ENCODE measurements around the gene HINT2. TPM values are rescaled to one million over a fixed set of nuclear protein-coding genes. Genes with fewer than 3 reads are reported as not detected.
A peak's percentile ranks its signal among the peaks of the same experiment; 100 is the strongest.

Gene HINT2
- 13.8 and 27.4 TPM in 2 replicates for total RNA-seq

DNA sequence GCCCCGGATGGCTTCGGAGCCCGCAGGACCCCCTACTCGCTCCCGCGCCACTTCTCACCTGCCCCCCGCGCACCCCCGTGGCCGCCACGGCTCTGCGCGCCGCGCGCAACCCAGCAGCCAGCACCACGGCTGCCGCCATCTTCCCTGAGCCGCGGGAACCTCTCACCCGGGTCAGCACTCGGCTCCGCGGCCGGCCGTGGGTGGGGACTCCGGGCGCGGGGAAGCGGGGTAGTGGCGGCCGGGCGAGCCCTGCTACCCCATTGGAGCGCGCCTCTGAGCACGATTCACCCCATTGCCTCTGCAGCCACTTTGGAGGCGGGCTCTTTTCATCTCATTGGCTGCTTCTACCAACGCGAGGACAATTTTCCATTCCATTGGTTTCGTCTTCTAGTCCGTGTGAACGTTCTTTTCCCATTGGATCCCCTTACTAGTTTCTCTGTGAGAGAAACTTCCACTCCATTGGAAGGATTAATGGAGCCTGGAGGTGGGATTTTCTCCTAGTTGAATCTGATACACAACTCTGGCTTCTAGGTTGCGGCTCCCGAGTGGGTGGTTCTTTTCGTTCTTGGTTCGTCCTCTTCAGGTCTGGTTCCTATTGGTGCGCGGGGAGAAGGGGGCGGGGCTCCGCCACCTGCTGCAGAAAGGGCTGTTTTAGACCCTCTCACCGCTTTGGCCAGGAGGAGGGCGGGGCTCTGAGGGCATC, at the start of gene HINT2:
Gene HINT2 (minus strand): TSS at position 202 of the 703 bp plus-strand sequence. CDS start 63 bp downstream, at position 139.
- DNase-seq (ENCODE audit: low read depth): peak; percentile 99
- no peak for TF ChIP-seq CTCF (IDR thresholded peaks at IDR 0.05; ENCODE audit: insufficient read depth, low read depth, low read length)
- H3K4me3 ChIP-seq (ENCODE audit: low read depth, low read length): peak within 1 kb of the TSS; percentile 86

- DNase-seq (ENCODE audit: low read depth): no peak
- no peak for TF ChIP-seq CTCF (IDR thresholded peaks at IDR 0.05; ENCODE audit: insufficient read depth, low read depth, low read length)
- H3K4me3 ChIP-seq (ENCODE audit: low read depth, low read length): no peak overlapping the region
Measured at GRCh38 chr9:35863583-35863982, 48.7 kb upstream of the HINT2 start.

- DNase-seq (ENCODE audit: low read depth): no peak
- H3K4me3 ChIP-seq (ENCODE audit: low read depth, low read length): no peak overlapping the region
- TF ChIP-seq CTCF (IDR thresholded peaks at IDR 0.05; ENCODE audit: insufficient read depth, low read depth, low read length): no peak
Measured at GRCh38 chr9:35862328-35862727, 47.5 kb upstream of the HINT2 start.

DNA sequence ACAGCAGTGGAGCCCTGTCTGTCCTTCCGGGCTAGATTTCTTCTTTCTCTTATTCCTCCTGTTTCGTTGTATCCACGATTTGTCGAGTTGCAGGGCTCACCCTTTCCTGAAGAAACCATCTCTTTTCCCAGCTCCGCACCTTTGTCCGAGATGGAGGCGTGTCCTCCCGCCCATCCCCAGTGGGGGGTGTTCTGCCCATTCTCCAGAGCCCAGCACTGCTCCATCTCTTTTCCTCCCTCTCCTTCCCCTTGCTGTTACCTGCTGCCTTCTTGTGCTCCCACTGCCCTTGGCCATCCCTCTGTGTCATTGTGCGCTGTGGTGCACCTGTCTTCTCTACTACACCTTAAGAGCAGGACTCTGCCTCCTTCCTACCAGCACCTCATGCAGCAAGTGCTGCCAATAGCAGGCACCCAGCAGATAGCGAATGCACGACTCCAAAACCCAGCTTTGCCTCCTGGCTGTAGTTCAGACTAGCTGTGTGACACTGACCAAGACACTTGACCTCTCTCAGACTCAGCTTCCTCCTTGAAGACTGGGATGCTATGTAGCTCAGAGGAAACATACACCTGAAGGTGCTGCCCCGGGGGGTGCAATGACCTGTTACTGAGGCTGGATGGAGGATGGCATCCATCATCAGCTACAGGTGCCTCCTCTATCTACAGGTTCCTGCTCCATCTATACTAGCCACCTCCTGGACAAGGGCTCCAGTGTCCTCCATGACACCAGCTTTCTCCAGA, 46.5 kb upstream of the HINT2 start:
- no peak for TF ChIP-seq CTCF (IDR thresholded peaks at IDR 0.05; ENCODE audit: insufficient read depth, low read depth, low read length)
- H3K4me3 ChIP-seq (ENCODE audit: low read depth, low read length): no peak overlapping the region
- DNase-seq (ENCODE audit: low read depth): no peak

DNA sequence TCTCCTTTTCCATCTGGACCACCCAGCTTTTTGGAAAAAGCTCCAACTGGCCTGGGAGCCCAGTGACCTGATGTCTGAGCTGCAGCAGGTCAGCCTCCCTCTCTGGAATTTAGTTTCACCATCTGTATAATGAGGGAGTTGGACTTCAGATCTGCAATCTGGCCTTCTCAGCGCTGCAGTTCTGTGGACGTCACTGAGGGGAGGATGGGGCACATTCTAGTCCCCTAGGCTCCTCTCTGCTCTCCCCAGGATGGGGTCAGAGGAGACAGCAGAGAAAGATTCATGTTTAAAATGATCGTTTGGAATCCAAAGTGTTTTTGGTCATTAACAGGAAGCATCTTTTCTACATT, 45.1 kb upstream of the HINT2 start:
- DNase-seq (ENCODE audit: low read depth): no peak
- no peak overlapping the region for H3K4me3 ChIP-seq (ENCODE audit: low read depth, low read length)
- no peak for TF ChIP-seq CTCF (IDR thresholded peaks at IDR 0.05; ENCODE audit: insufficient read depth, low read depth, low read length)

- no peak for DNase-seq (ENCODE audit: low read depth)
- no peak for TF ChIP-seq CTCF (IDR thresholded peaks at IDR 0.05; ENCODE audit: insufficient read depth, low read depth, low read length)
- H3K4me3 ChIP-seq (ENCODE audit: low read depth, low read length): no peak overlapping the region
Measured at GRCh38 chr9:35859310-35859989, 44.6 kb upstream of the HINT2 start.

All from fibroblast of villous mesenchyme (primary cell).